ENCODE measurements around the gene PEPD.

Gene PEPD

GRCh38 chr19:33442706-33443105 lies 78.9 kb downstream of the PEPD start:
- Histone ChIP-seq H3K36me3 (no peaks in the 10 kb centered on the region), H3K27ac (no peak overlapping the region), H3K4me1 (ENCODE audit: control insufficient read depth in 1 of 2, insufficient read depth in 1 of 2, low read depth in 1 of 2, low read length in 1 of 2) (no peaks in the 10 kb centered on the region), H3K27me3 (peaks cover 17% of the 10 kb centered on the region), H3K4me3 (ENCODE audit: low read depth in 1 of 2, low read length in 1 of 2) (no peak overlapping the region), H3K9me3 (no peaks in the 10 kb centered on the region)
- no peak for TF ChIP-seq CTCF (IDR thresholded peaks at IDR 0.05)

GRCh38 chr19:33441828-33442227 lies 79.8 kb downstream of the PEPD start:
- no peaks in the 10 kb centered on the region for H3K36me3 ChIP-seq
- TF ChIP-seq CTCF (IDR thresholded peaks at IDR 0.05), result no peak
- H3K27me3 ChIP-seq, result peaks cover 17% of the 10 kb centered on the region
- no peak overlapping the region for H3K27ac ChIP-seq
- no peak overlapping the region for H3K4me3 ChIP-seq (ENCODE audit: low read depth in 1 of 2, low read length in 1 of 2)
- H3K9me3 ChIP-seq, result no peaks in the 10 kb centered on the region
- no peaks in the 10 kb centered on the region for H3K4me1 ChIP-seq (ENCODE audit: control insufficient read depth in 1 of 2, insufficient read depth in 1 of 2, low read depth in 1 of 2, low read length in 1 of 2)

GRCh38 chr19:33441277-33441699 lies 80.3 kb downstream of the PEPD start:
- Histone ChIP-seq H3K9me3 (no peaks in the 10 kb centered on the region), H3K4me3 (ENCODE audit: low read depth in 1 of 2, low read length in 1 of 2) (no peak overlapping the region), H3K27ac (no peak overlapping the region), H3K4me1 (ENCODE audit: control insufficient read depth in 1 of 2, insufficient read depth in 1 of 2, low read depth in 1 of 2, low read length in 1 of 2) (no peaks in the 10 kb centered on the region), H3K36me3 (no peaks in the 10 kb centered on the region), H3K27me3 (peaks cover 17% of the 10 kb centered on the region)
- TF ChIP-seq CTCF (IDR thresholded peaks at IDR 0.05), result no peak

GRCh38 chr19:33440682-33441081 lies 80.9 kb downstream of the PEPD start:
- TF ChIP-seq CTCF (IDR thresholded peaks at IDR 0.05), result no peak
- Histone ChIP-seq H3K4me1 (ENCODE audit: control insufficient read depth in 1 of 2, insufficient read depth in 1 of 2, low read depth in 1 of 2, low read length in 1 of 2) (no peaks in the 10 kb centered on the region), H3K36me3 (no peaks in the 10 kb centered on the region), H3K27ac (no peak overlapping the region), H3K4me3 (ENCODE audit: low read depth in 1 of 2, low read length in 1 of 2) (no peak overlapping the region), H3K9me3 (no peaks in the 10 kb centered on the region), H3K27me3 (peaks cover 17% of the 10 kb centered on the region)

GRCh38 chr19:33440241-33440640 lies 81.3 kb downstream of the PEPD start:
- TF ChIP-seq CTCF (IDR thresholded peaks at IDR 0.05), result no peak
- Histone ChIP-seq H3K27ac (no peak overlapping the region), H3K9me3 (no peaks in the 10 kb centered on the region), H3K36me3 (no peaks in the 10 kb centered on the region), H3K4me3 (ENCODE audit: low read depth in 1 of 2, low read length in 1 of 2) (no peak overlapping the region), H3K4me1 (ENCODE audit: control insufficient read depth in 1 of 2, insufficient read depth in 1 of 2, low read depth in 1 of 2, low read length in 1 of 2) (no peaks in the 10 kb centered on the region), H3K27me3 (peaks cover 17% of the 10 kb centered on the region)
